Uterus (tissue), 2 donors: ENCODE measurements around the gene HK3.

Source experiments
- POLR2A ChIP-seq, 2 donors: fragments of 450-650 bp; IDR thresholded peaks; one replicate each; pipeline ENCODE4 v1.6.1; 2016; ENCODE audit warnings: antibody characterized with exemption in 2 of 2, mild to moderate bottlenecking in 1 of 2, moderate library complexity in 1 of 2
- TF ChIP-seq, protein P1 (sequence below), 4 experiments: fragments of 200-600 bp in 2 of 4; fragments of 450-650 bp in 2 of 4; sonication (generic) in 2 of 4; IDR thresholded peaks; one replicate each; pipeline ENCODE4 v1.5.1; 2016 to 2019; ENCODE audit warnings: antibody characterized with exemption in 4 of 4, mild to moderate bottlenecking in 2 of 4, moderate library complexity in 1 of 4

DNA sequence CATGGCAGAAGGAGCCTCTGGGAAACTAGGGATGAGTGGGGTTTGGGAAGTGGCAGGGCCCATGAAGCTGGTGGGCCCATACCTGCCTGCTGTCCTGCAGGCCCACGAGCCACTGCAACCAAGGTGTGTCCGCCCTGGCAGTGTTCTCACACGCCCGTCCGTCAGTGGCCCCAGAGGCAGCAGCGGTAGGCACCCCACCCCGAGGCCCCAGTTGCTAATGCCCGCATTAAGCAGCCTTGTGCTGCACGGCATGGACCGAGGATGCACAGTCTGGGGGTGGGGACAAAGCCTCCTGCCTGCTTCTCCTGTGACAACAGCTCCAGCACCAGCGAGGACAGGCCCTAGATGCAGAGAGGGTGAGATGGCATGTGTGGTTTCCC is 41.3 kb downstream of the HK3 start:
- TF ChIP-seq, protein P1, sequence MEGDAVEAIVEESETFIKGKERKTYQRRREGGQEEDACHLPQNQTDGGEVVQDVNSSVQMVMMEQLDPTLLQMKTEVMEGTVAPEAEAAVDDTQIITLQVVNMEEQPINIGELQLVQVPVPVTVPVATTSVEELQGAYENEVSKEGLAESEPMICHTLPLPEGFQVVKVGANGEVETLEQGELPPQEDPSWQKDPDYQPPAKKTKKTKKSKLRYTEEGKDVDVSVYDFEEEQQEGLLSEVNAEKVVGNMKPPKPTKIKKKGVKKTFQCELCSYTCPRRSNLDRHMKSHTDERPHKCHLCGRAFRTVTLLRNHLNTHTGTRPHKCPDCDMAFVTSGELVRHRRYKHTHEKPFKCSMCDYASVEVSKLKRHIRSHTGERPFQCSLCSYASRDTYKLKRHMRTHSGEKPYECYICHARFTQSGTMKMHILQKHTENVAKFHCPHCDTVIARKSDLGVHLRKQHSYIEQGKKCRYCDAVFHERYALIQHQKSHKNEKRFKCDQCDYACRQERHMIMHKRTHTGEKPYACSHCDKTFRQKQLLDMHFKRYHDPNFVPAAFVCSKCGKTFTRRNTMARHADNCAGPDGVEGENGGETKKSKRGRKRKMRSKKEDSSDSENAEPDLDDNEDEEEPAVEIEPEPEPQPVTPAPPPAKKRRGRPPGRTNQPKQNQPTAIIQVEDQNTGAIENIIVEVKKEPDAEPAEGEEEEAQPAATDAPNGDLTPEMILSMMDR (IDR thresholded peaks at IDR 0.05), result no peak
- no peak for TF ChIP-seq POLR2A (IDR thresholded peaks at IDR 0.05)
